HepG2 (cell line): ENCODE data around the gene RITA1. TPM values are rescaled to one million over a fixed set of nuclear protein-coding genes. Genes with fewer than 3 reads are reported as not detected.

Source experiments
- ARID3A ChIP-seq: IDR thresholded peaks from 2 replicates; pipeline ENCODE4 v1.6.1; 2012; ENCODE audit warnings: low read depth, low read length, improper control_type of control experiment
- ASH2L ChIP-seq: fragments of 300-600, 200-600 bp; sonication (generic); IDR thresholded peaks from 2 replicates; pipeline ENCODE4 v1.7.0; 2017; ENCODE audit warnings: low read depth, mild to moderate bottlenecking, moderate library complexity, mixed read lengths, low read length; ENCODE audit not compliant: insufficient read length
- ATF3 ChIP-seq: sonication (generic); formaldehyde crosslinking; IDR thresholded peaks from 2 replicates; pipeline ENCODE4 v1.4.0; 2020; ENCODE audit warnings: missing genetic modification reagents
- BHLHE40 ChIP-seq: IDR thresholded peaks from 2 replicates; pipeline ENCODE4 v1.6.1; 2011; ENCODE audit warnings: low read length, improper control_type of control experiment
- CBX1 ChIP-seq: IDR thresholded peaks from one replicate; pipeline ENCODE4 v1.6.1; 2016; ENCODE audit warnings: antibody characterized with exemption, low read depth
- CENPX ChIP-seq: sonication (generic); formaldehyde crosslinking; IDR thresholded peaks from 2 replicates; pipeline ENCODE4 v1.9.0; 2021; ENCODE audit warnings: mild to moderate bottlenecking, missing genetic modification reagents, moderate library complexity
- ELF1 ChIP-seq: sonication (generic); formaldehyde crosslinking; IDR thresholded peaks from 2 replicates; pipeline ENCODE4 v1.4.0; 2020; ENCODE audit warnings: missing genetic modification reagents
- ETV6 ChIP-seq: sonication (generic); formaldehyde crosslinking; conservative IDR thresholded peaks from 2 replicates; pipeline ENCODE4 v1.4.0; 2020; ENCODE audit warnings: missing genetic modification reagents
- FOXP1 ChIP-seq, 2 experiments: fragments of 450-650 bp in 1 of 2; IDR thresholded peaks; 2 replicates each; pipeline ENCODE4 v1.6.1; 2017 to 2018; ENCODE audit warnings: antibody characterized with exemption in 1 of 2
- HNF4G ChIP-seq, 2 experiments: sonication (generic) in 1 of 2; formaldehyde crosslinking in 1 of 2; IDR thresholded peaks; 2 replicates each; pipeline versions ENCODE4 v1.4.0 to v1.6.1; 2011 to 2020; ENCODE audit warnings: borderline replicate concordance in 2 of 2, low read depth in 2 of 2, mild to moderate bottlenecking in 2 of 2, low read length in 1 of 2, missing genetic modification reagents in 1 of 2, moderate library complexity in 1 of 2
- HOXA5 ChIP-seq: sonication (generic); formaldehyde crosslinking; IDR thresholded peaks from 2 replicates; pipeline ENCODE4 v1.4.0; 2020; ENCODE audit warnings: missing genetic modification reagents
- KMT2A ChIP-seq: sonication (generic); formaldehyde crosslinking; IDR thresholded peaks from 2 replicates; pipeline ENCODE4 v1.4.0; 2020; ENCODE audit warnings: missing genetic modification reagents
- PHF20 ChIP-seq: sonication (generic); formaldehyde crosslinking; IDR thresholded peaks from 2 replicates; pipeline ENCODE4 v1.5.0; 2020; ENCODE audit warnings: mild to moderate bottlenecking, missing genetic modification reagents
- PLRG1 ChIP-seq: fragments of 450-650 bp; conservative IDR thresholded peaks from 2 replicates; pipeline ENCODE4 v1.6.1; 2016
- RXRA ChIP-seq: sonication (generic); formaldehyde crosslinking; IDR thresholded peaks from 2 replicates; pipeline ENCODE4 v1.5.1; 2020; ENCODE audit warnings: missing genetic modification reagents
- SRSF9 ChIP-seq: fragments of 200-400 bp; formaldehyde crosslinking; IDR thresholded peaks from 2 replicates; pipeline ENCODE4 v1.6.1; 2018; ENCODE audit warnings: borderline replicate concordance, mild to moderate bottlenecking, low read depth, low read length; ENCODE audit not compliant: insufficient read depth, poor library complexity, severe bottlenecking
- SYNCRIP ChIP-seq: fragments of 200-400 bp; formaldehyde crosslinking; IDR thresholded peaks from 2 replicates; pipeline ENCODE4 v1.6.1; 2018; ENCODE audit warnings: mild to moderate bottlenecking, low read depth, low read length; ENCODE audit not compliant: insufficient read depth
- ZBTB34 ChIP-seq: sonication (generic); formaldehyde crosslinking; IDR thresholded peaks from 2 replicates; pipeline ENCODE4 v1.8.0; 2022; ENCODE audit warnings: mild to moderate bottlenecking, missing genetic modification reagents
- ZBTB38 ChIP-seq: sonication (generic); formaldehyde crosslinking; IDR thresholded peaks from 2 replicates; pipeline ENCODE4 v1.5.1; 2020; ENCODE audit warnings: mild to moderate bottlenecking, missing genetic modification reagents
- ZMYM4 ChIP-seq: sonication (generic); formaldehyde crosslinking; IDR thresholded peaks from 2 replicates; pipeline ENCODE4 v1.8.1; 2023; ENCODE audit warnings: mild to moderate bottlenecking, missing genetic modification reagents
- ZNF180 ChIP-seq: sonication (generic); formaldehyde crosslinking; IDR thresholded peaks from 2 replicates; pipeline ENCODE4 v1.4.0; 2020; ENCODE audit warnings: low read depth, missing genetic modification reagents, borderline replicate concordance
- ZNF367 ChIP-seq: sonication (generic); formaldehyde crosslinking; IDR thresholded peaks from 2 replicates; pipeline ENCODE4 v1.4.0; 2020; ENCODE audit warnings: missing genetic modification reagents, borderline replicate concordance
- ZNF446 ChIP-seq: sonication (generic); formaldehyde crosslinking; IDR thresholded peaks from 2 replicates; pipeline ENCODE4 v1.5.0; 2020; ENCODE audit warnings: mild to moderate bottlenecking, missing genetic modification reagents
- ZNF557 ChIP-seq: sonication (generic); formaldehyde crosslinking; IDR thresholded peaks from 2 replicates; pipeline ENCODE4 v1.4.0; 2020; ENCODE audit warnings: missing genetic modification reagents
- ZNF597 ChIP-seq: sonication (generic); formaldehyde crosslinking; IDR thresholded peaks from 2 replicates; pipeline ENCODE4 v1.5.0; 2020; ENCODE audit warnings: missing genetic modification reagents
- ZNF670 ChIP-seq: sonication (generic); formaldehyde crosslinking; IDR thresholded peaks from 2 replicates; pipeline ENCODE4 v1.8.0; 2022; ENCODE audit warnings: mild to moderate bottlenecking, missing genetic modification reagents, borderline replicate concordance
- polyA plus RNA-seq, 8 experiments: library from polyadenylated mRNA; depleted of rRNA in 3 of 8; stranded (reverse) in 7 of 8; unstranded in 1 of 8; fragments of >200 nt; fragmentation: Illumina TruSeq in 4 of 8; extraction: Trizol in 4 of 8; gene quantifications; 2 replicates each; pipeline versions ENCODE4 v1.2.1 to v1.2.3, GENCODE V29; 2011 to 2016; ENCODE audit warnings: low read depth in 4 of 8, missing spikeins in 1 of 8, mixed read lengths in 1 of 8; ENCODE audit not compliant: insufficient read depth in 1 of 8
- total RNA-seq, 5 experiments: library from RNA; depleted of rRNA; stranded (reverse); fragments of >200 nt; fragmentation: Illumina TruSeq; extraction: Trizol; gene quantifications; 2 replicates each; pipeline ENCODE4 v1.2.3, GENCODE V29; 2016; ENCODE audit warnings: low read depth in 1 of 5

Gene RITA1
- total and polyA plus RNA-seq, 2 of the 13 experiments (the other 11 are each of a cell fraction or from before 2014, with no cell fraction given): 12.4 to 28.9 TPM

- TF ChIP-seq ZBTB34 (CRISPR knock-in tag) (no peak), BHLHE40 (peak; percentile 92), PHF20 (CRISPR knock-in tag) (peak; percentile 79), SRSF9 (no peak), ELF1 (CRISPR knock-in tag) (peak; percentile 51), PLRG1 (no peak), ZBTB38 (CRISPR knock-in tag) (peak; percentile 18; the same call in 1 of the 2 replicates), ZNF557 (CRISPR knock-in tag) (peak; percentile 55; the same call in 1 of the 2 replicates), ZNF180 (CRISPR knock-in tag) (no peak), HOXA5 (CRISPR knock-in tag) (0 out of 2 replicates have a peak, but pooled peaks have one; percentile 18), ATF3 (CRISPR knock-in tag) (no peak), CBX1 (peak; percentile 17), RXRA (peak; percentile 46; the same call in 1 of the 2 replicates), ARID3A (no peak), KMT2A (CRISPR knock-in tag) (peak; percentile 67; the same call in 1 of the 2 replicates), ASH2L (peak; percentile 83), ZNF367 (CRISPR knock-in tag) (peak; percentile 51; the same call in 1 of the 2 replicates), HNF4G (IDR thresholded peaks at IDR 0.05; ENCODE audit: borderline replicate concordance, low read depth, low read length) (no peak; the same call in 1 of the 2 replicates), HNF4G (CRISPR knock-in tag; IDR thresholded peaks at IDR 0.05; ENCODE audit: borderline replicate concordance, low read depth) (peak; percentile 61; the same call in 1 of the 2 replicates), CENPX (CRISPR knock-in tag) (no peak), ZNF446 (CRISPR knock-in tag) (no peak), ZNF597 (CRISPR knock-in tag) (no peak), ZNF670 (CRISPR knock-in tag) (no peak), SYNCRIP (no peak), ZMYM4 (peak; percentile 78), FOXP1 (IDR thresholded peaks at IDR 0.05) (no peak), FOXP1 (CRISPR knock-in tag; IDR thresholded peaks at IDR 0.05) (no peak), ETV6 (no peak)
Observed at GRCh38 chr12:113185180-113186032, at the start of gene RITA1, which contains the start of gene DDX54 (continued).
